Endodermal cell (in vitro differentiated cells): ENCODE measurements around the gene PLEKHA6. TPM values are rescaled to one million over a fixed set of nuclear protein-coding genes. Genes with fewer than 3 reads are reported as not detected.

Source experiments
- DNase-seq: peaks from one replicate; pipeline ENCODE4 v3.0.0-alpha.2; 2017
- H3K27ac ChIP-seq: 2 replicates; pipeline ENCODE4 v1.5.1; 2013; ENCODE audit warnings: mild to moderate bottlenecking, low read depth, low read length, moderate library complexity
- H3K27me3 ChIP-seq: 2 replicates; pipeline ENCODE4 v1.6.1; 2013; ENCODE audit warnings: mild to moderate bottlenecking, low read length, moderate library complexity; ENCODE audit not compliant: insufficient read depth, control insufficient read depth, poor library complexity, severe bottlenecking
- H3K36me3 ChIP-seq: 2 replicates; pipeline ENCODE4 v1.7.0; 2013; ENCODE audit warnings: mild to moderate bottlenecking, low read length, moderate library complexity; ENCODE audit not compliant: control insufficient read depth, insufficient read depth
- H3K4me1 ChIP-seq: one replicate; pipeline ENCODE4 v1.7.0; 2013; ENCODE audit warnings: low read length; ENCODE audit not compliant: control insufficient read depth, insufficient read depth
- H3K4me3 ChIP-seq: 2 replicates; pipeline ENCODE4 v1.5.1; 2013; ENCODE audit warnings: mild to moderate bottlenecking, low read length, moderate library complexity
- H3K9ac ChIP-seq: 2 replicates; pipeline ENCODE4 v1.6.1; 2013; ENCODE audit warnings: mild to moderate bottlenecking, low read length, moderate library complexity; ENCODE audit not compliant: poor library complexity, severe bottlenecking; ENCODE audit errors: extremely low read depth
- H3K9me3 ChIP-seq: 2 replicates; pipeline ENCODE4 v1.6.1; 2013; ENCODE audit warnings: mild to moderate bottlenecking, low read length, moderate library complexity; ENCODE audit not compliant: control insufficient read depth
- H3K27ac Mint-ChIP-seq: 2 replicates; pipeline ENCODE4 v1.8.0; 2020; ENCODE audit warnings: mixed read lengths
- H3K27me3 Mint-ChIP-seq: 2 replicates; pipeline ENCODE4 v1.8.0; 2021; ENCODE audit warnings: mild to moderate bottlenecking, mixed read lengths; ENCODE audit not compliant: insufficient read depth
- H3K36me3 Mint-ChIP-seq: 2 replicates; pipeline ENCODE4 v1.8.0; 2020; ENCODE audit warnings: low read depth, mixed read lengths
- H3K4me1 Mint-ChIP-seq: 2 replicates; pipeline ENCODE4 v1.8.0; 2020; ENCODE audit warnings: mixed read lengths
- H3K4me3 Mint-ChIP-seq: 2 replicates; pipeline ENCODE4 v1.8.0; 2020; ENCODE audit warnings: mild to moderate bottlenecking, moderate library complexity, mixed read lengths
- H3K9me3 Mint-ChIP-seq: 2 replicates; pipeline ENCODE4 v1.8.0; 2020; ENCODE audit warnings: mild to moderate bottlenecking, mixed read lengths
- CTCF ChIP-seq: fragments of 200-600 bp; sonication (generic); conservative IDR thresholded peaks from 2 replicates; pipeline ENCODE4 v1.5.0; 2021; ENCODE audit warnings: antibody characterized with exemption, mild to moderate bottlenecking
- whole genome bisulfite sequencing, 2 experiments: methylation state at CpG; one replicate each; pipeline versions ENCODE4 v1.1.5 to v1.1.7; 2013; ENCODE audit warnings: missing lambda C conversion rate in 2 of 2, mixed read lengths in 1 of 2; ENCODE audit not compliant: insufficient coverage in 1 of 2, insufficient read length in 1 of 2; 5-methylcytosine and 5-hydroxymethylcytosine counted together
- total RNA-seq, 2 donors: library from RNA; stranded (reverse); fragmentation: NEBNext Ultra II Directional in 1 of 2; extraction: Animal tissue kit (Norgen Biotek cat#: 25700) in 1 of 2; gene quantifications; 2 replicates in 1 of 2; 3 replicates in 1 of 2; pipeline ENCODE4 v1.2.1, GENCODE V29; 2021

Gene PLEKHA6
- total RNA-seq, 2 donors from 2014 or later = 37.0 to 43.3 TPM

- Histone ChIP-seq H3K4me1 (no peaks in the 10 kb centered on the region), H3K4me3 (no peak overlapping the region), H3K9me3 (no peaks in the 10 kb centered on the region), H3K36me3 (no peaks in the 10 kb centered on the region), H3K9ac (no peak overlapping the region), H3K27me3 (no peaks in the 10 kb centered on the region), H3K27ac (no peak overlapping the region)
- no peak for DNase-seq
- H3K4me1 Mint-ChIP-seq = peaks cover 9% of the 10 kb centered on the region
- peaks cover 47% of the 10 kb centered on the region for H3K36me3 Mint-ChIP-seq
- no peak for TF ChIP-seq CTCF
- no peak overlapping the region for H3K4me3 Mint-ChIP-seq
- H3K27ac Mint-ChIP-seq = no peak overlapping the region
- no peaks in the 10 kb centered on the region for H3K27me3 Mint-ChIP-seq
- WGBS, 2 experiments = 74 to 83% methylated on average over 3 to 8 of the region's 8 CpGs
- H3K9me3 Mint-ChIP-seq = no peaks in the 10 kb centered on the region
Observed at GRCh38 chr1:204224655-204225054, 135.1 kb downstream of the PLEKHA6 start.

GRCh38 chr1:204223129-204223860, 136.4 kb downstream of the PLEKHA6 start:
- no peaks in the 10 kb centered on the region for H3K4me1 ChIP-seq
- H3K36me3 Mint-ChIP-seq = peaks cover 34% of the 10 kb centered on the region
- no peaks in the 10 kb centered on the region for H3K9me3 Mint-ChIP-seq
- no peak overlapping the region for H3K9ac ChIP-seq
- H3K4me3 ChIP-seq = no peak overlapping the region
- peaks cover 9% of the 10 kb centered on the region for H3K4me1 Mint-ChIP-seq
- H3K27ac ChIP-seq = no peak overlapping the region
- no peaks in the 10 kb centered on the region for H3K27me3 Mint-ChIP-seq
- no peak overlapping the region for H3K4me3 Mint-ChIP-seq
- DNase-seq = no peak
- no peaks in the 10 kb centered on the region for H3K27me3 ChIP-seq
- WGBS, 2 experiments = 91 to 93% methylated on average over 8 to 17 of the region's 17 CpGs
- no peak for TF ChIP-seq CTCF
- H3K36me3 ChIP-seq = no peaks in the 10 kb centered on the region
- no peak overlapping the region for H3K27ac Mint-ChIP-seq
- no peaks in the 10 kb centered on the region for H3K9me3 ChIP-seq

GRCh38 chr1:204222764-204223055, 137.0 kb downstream of the PLEKHA6 start:
- no peaks in the 10 kb centered on the region for H3K36me3 ChIP-seq
- H3K4me1 Mint-ChIP-seq = peaks cover 9% of the 10 kb centered on the region
- no peaks in the 10 kb centered on the region for H3K9me3 Mint-ChIP-seq
- no peaks in the 10 kb centered on the region for H3K4me1 ChIP-seq
- H3K9me3 ChIP-seq = no peaks in the 10 kb centered on the region
- no peaks in the 10 kb centered on the region for H3K27me3 ChIP-seq
- no peak for DNase-seq
- peaks cover 3% of the 10 kb centered on the region for H3K27me3 Mint-ChIP-seq
- H3K4me3 Mint-ChIP-seq = no peak overlapping the region
- TF ChIP-seq CTCF = no peak
- no peak overlapping the region for H3K9ac ChIP-seq
- no peak overlapping the region for H3K27ac Mint-ChIP-seq
- no peak overlapping the region for H3K4me3 ChIP-seq
- H3K36me3 Mint-ChIP-seq = peaks cover 29% of the 10 kb centered on the region
- WGBS, 2 experiments = 90 to 93% methylated on average over 2 to 3 of the region's 3 CpGs
- no peak overlapping the region for H3K27ac ChIP-seq
